Fibroblast of skin of back (primary cell): ENCODE measurements around the gene MED7. TPM values are rescaled to one million over a fixed set of nuclear protein-coding genes. Genes with fewer than 3 reads are reported as not detected.
A peak's percentile ranks its signal among the peaks of the same experiment; 100 is the strongest.
"Not testable (repeated sequence)": the region's sequence is repeated elsewhere in the genome, so short reads cannot be mapped to it uniquely, and the experiment has no call there.

Source experiments
- DNase-seq: peaks from one replicate; pipeline ENCODE4 v3.0.0-alpha.2; 2013
- polyA plus RNA-seq, 2 experiments: library from polyadenylated mRNA; unstranded; fragments of 120-200 nt; gene quantifications; one replicate each; pipeline ENCODE4 v1.2.1, GENCODE V29; 2013; ENCODE audit not compliant: insufficient read length in 2 of 2

The MED7 gene
- 13.0 TPM for polyA plus RNA-seq (2013, experiment 1 of 2; ENCODE audit: insufficient read length)
- 8.7 TPM for polyA plus RNA-seq (2013, experiment 2 of 2; ENCODE audit: insufficient read length)

DNA sequence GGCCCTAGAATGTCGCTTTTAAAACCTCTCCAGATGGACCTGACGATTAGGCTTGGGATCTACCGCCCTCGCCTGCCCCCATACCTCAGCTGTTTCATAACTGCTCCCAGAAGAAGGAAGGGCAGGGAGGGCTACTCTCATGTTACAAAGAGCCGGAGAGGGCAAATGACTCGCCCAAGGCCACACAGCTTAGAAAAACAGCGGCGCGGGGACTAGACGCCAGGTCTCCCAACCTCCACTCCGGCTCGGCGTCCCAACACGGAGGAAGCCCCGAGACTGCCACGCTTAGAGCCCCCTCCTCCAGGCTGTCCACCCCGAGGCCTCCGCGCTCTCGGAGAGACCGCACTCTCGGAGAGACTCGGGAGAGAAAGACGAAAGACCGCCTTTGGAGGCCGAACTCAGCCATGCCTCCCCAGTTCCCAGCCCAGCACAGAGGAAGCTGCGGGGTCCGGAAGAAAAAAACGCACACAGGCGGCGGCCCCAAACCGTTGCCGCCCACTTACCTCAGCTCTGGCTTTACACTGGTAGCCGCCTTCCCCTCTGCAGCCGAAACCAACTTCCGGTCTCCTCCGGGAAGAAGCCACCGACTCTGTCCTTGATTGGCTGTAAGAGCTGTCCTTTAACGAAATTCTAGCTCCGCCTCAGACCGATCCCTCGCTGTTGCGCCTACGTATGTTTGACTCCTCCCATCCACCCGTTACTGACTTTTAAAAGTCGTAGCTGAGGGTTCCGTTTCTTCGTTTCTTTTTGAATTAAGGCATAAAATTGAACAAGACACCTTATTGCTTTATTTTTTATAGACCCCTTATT is at the start of gene MED7:
MED7 (minus strand) TSS at position 549 of the 810 bp plus-strand sequence. CDS start 3,434 bp downstream, outside the sequence.
- DNase-seq = peak; percentile 100

DNA sequence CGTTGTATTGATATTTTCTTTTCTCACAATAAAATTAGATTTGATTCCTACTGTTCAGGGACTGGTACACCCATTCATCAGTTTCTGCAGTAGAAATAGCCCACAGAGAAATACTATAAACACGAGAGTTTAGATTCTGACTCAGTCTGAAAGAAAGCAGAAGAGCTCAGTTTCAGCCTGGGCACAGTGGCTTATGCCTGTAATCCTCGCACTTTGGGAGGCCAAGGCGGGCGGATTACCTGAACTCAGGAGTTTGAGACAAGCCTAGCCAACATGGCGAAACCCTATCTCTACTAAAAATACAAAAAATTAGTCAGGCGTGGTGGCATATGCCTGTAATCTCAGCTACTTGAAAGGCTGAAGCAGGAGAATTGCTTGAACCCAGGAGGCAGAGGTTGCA is 46.6 kb upstream of the MED7 start:
- no peak for DNase-seq

DNA sequence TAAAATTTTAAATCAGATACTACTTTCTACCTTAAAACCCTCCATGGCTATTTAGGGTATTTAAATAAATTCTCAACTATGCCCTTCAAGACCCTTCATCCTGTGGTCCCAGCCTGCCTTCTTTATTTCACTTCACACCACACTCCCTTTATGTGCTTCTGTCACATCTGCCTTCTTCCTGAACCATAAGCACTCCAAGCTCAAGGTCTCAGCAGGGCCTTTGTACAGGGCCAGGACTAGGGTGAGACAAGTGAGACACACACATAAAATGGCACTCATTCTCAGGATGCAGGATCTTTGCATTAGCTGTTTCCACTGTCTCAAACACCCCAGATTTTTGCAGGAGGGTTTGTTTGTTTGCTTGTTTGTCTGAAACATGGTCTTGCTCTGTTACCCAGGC is 45.6 kb upstream of the MED7 start:
- no peak for DNase-seq

- no peak for DNase-seq
Observed at GRCh38 chr5:157187046-157187754, 44.5 kb upstream of the MED7 start.

GRCh38 chr5:157186309-157187045 is 43.8 kb upstream of the MED7 start:
- no peak for DNase-seq

- DNase-seq = not testable (repeated sequence)
Observed at GRCh38 chr5:157185122-157185521, 42.5 kb upstream of the MED7 start.

DNA sequence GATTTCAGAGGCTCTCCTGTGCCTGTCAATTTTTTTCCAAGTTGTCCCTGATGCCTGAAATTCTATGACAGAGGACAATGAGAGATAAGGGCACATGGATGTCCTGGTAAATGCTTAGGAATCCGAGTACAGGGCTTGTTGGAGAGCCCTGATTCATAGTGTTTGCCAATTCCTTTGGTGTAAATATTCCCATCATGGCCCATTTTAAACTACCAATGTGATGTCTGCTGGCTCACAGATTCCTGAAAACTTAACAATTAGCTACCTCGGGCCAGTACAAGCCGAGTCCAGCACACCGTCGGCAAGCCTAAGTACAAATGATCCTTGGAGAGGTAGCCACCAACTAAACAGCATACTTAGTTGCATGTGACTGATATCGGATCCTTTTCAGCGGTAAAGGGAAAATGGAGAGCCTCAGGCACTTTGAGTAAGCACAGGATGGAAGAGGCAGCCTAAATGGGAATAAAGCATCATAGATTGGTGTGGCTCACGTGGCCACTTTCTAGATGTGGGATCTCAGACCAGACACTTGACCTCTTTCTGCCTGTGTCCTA is 41.5 kb upstream of the MED7 start:
- no peak for DNase-seq

GRCh38 chr5:157182143-157182757 is 39.6 kb upstream of the MED7 start:
- DNase-seq = no peak

DNA sequence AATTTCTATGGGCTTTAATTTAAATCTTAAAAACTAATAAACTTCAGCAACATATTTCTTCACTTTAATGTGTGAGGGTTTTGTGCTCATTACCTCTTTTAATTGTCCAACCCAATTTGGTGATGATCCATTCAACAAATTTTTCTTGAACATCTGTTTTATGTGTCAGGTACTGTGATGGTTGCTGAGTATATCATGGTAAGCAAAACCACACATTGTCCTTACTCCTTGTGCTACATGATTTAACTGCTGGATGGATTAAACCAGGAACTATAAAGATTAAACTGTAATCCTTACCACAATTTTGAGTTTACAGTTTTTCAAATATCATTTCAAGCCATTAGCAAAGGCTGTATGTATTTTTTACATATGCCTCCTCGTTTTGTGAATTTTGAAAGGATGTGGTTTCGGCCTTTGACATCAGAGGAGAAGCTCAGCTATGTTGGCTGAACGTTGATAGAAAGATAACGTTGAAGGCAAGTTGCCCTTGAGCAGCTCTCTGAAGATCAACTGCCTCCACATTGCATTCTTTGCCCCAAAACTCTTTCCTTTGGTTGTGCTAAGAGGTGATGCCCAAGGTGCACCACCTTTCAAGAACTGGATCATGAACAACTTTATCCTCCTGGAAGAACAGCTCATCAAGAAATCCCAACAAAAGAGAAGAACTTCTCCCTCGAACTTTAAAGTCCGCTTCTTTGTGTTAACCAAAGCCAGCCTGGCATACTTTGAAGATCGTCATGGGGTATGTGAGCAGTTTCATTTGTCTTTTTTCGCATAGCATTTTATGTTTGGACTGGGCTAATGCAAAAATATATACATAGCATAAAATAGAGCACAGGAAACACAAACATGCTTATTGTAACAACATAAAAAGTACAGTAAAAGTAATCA is 38.0 kb upstream of the MED7 start, which contains the start of gene ITK:
ITK (plus strand) TSS at position 467 of the 891 bp plus-strand sequence; CDS start at position 605, 138 bp downstream.
- no peak for DNase-seq

- DNase-seq = no peak
Observed at GRCh38 chr5:157178966-157179365, 36.3 kb upstream of the MED7 start.

GRCh38 chr5:157177953-157178352 is 35.3 kb upstream of the MED7 start:
- DNase-seq = no peak

DNA sequence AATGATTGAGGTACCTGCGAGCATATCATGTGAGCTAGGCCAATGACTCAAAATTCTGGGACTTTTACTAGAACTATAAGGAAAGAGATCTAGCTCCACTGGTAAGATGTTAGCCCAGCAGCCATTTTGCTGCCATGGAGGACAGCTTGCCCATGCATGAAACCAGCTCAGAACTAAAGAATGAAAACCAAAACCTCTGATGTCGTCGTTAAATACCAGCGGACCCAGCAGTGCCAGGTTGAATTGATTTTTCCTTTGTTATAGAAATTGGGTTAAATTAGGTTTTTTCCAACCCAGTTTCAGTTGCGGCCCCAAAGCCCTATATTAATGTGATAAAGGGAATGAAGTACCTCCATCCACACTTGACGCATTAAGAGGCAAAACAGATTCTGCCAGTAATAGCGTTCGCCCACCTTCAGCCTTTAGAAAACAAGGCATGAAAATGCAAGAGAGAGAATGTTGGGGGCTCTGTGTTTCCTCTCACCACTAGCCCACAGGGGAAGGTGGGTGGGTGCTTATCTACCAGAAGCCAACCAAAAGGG is 32.5 kb upstream of the MED7 start:
- no peak for DNase-seq

DNA sequence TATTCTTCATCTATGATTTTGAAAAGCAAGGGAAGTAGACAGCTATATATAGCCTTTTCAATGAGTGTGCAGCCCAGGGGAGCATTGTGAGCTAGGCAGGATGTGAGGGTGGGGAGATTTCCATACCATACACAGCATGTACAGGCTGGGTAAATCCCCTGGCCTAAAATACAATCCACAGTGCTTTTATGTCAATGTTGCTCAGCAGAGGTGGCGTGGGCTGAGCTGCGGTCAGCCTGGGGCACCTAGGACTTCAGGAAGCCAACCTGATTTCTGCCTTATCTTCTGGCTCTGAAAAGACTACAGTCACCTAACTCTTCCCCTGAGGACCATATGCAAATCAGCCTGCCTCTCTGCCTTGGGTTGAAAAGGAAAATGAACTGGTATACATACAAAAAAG is 29.7 kb upstream of the MED7 start:
- DNase-seq = peak; percentile 16

- DNase-seq = no peak
Observed at GRCh38 chr5:157168286-157168685, 25.6 kb upstream of the MED7 start.

DNA sequence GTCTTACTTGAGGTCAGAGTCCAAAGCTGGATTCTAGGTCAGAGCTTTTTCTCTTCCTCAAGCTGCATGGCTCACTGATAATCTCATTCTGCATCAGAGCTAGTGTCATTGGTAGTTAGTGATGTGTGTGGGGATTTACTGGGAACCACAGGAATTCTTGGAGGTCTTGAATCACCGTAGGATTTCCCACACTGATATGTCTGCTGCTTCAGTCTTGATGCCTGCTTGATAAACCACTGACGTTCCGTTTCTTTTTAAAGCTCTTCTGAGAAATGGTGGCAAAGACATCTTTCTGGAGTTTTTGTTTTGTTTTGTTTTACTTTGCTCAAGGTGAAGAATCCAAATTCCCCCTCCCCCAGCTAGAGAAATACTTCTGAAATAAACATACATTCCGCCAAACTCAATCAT is 24.6 kb upstream of the MED7 start:
- DNase-seq = peak; percentile 84

- DNase-seq = no peak
Observed at GRCh38 chr5:157166214-157167213, 23.8 kb upstream of the MED7 start, which contains the start of gene GARIN3. Gene GARIN3, minus strand, starts transcription at chr5:157166264. Its CDS starts 96 bp downstream, at chr5:157166168.

DNA sequence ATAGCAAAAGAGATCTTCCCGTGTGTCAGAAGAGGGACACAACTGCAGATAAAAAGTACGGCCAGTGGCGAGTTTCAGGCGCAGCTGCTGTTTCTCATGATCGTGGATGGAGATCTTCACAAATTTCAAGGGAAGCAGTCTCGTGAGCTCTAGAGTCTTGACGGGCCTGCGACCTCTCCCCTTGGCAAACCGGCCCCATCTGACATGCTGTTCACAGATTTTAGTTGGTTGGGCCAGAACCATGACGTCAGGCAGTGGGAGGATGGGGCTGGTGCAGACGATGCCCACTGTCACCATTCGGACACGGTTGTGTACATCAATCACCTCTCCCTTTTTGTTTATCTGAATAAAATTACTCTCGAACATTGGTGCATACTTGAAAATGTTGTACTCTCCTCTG is 23.0 kb upstream of the MED7 start:
- no peak for DNase-seq

DNA sequence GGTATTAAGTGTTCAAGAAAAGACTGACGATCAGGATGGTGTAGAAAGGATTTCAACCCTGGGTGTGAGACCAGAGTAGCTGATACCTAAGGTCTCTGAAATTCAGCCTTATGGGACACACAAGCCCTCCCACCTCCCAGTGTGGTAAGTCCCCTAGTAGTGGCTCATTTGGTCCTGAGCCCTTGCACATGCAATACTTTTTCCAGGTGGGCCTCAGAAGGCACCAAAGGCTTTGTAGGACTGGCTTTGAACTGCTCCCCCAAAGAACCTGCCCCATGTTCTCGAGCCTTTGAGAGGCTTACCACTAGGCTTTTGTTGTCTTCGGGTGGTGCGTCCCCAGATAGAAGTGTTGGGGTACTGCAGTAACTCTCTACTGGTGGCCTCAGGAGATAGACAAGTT is 22.6 kb upstream of the MED7 start:
- DNase-seq = no peak

GRCh38 chr5:157164521-157164920 is 21.9 kb upstream of the MED7 start:
- no peak for DNase-seq
